HFF-Myc (cell line): ENCODE measurements around the gene ELMOD1.
A peak's percentile ranks its signal among the peaks of the same experiment; 100 is the strongest.

Experiments used
- DNase-seq: peaks from one replicate; pipeline ENCODE4 v3.0.0-alpha.2; 2011; ENCODE audit warnings: low read depth; ENCODE audit errors: extremely low read depth
- H3K4me3 ChIP-seq: replicated peaks from 2 replicates; pipeline ENCODE4 v1.5.1; 2011; ENCODE audit warnings: low read depth, mild to moderate bottlenecking, control low read depth, low read length
- TF ChIP-seq, protein P1 (sequence below): IDR thresholded peaks from 2 replicates; pipeline ENCODE4 v1.5.1; 2012; ENCODE audit warnings: mild to moderate bottlenecking, low read depth, low read length, control low read depth; ENCODE audit errors: missing control alignments

Gene ELMOD1

DNA sequence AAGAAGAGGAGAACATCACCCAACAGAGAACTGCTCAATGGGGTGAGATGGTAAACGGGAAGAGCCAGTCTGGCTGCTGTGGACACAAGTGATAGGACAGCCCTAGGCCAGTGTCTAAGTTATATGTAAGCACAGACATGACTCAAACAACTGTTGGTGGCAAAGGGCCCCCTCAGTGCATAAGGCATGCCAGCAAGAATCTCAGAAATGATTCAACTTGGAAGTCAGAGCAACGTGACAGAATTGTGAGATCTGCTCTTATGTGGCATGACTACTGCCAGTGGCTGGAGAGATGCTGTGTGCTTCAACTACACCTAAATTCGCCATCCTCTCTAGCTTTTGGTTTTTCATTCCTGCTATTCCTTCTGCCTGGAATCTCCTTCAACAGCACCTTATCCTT, 113.5 kb downstream of the ELMOD1 start:
- TF ChIP-seq, protein P1, sequence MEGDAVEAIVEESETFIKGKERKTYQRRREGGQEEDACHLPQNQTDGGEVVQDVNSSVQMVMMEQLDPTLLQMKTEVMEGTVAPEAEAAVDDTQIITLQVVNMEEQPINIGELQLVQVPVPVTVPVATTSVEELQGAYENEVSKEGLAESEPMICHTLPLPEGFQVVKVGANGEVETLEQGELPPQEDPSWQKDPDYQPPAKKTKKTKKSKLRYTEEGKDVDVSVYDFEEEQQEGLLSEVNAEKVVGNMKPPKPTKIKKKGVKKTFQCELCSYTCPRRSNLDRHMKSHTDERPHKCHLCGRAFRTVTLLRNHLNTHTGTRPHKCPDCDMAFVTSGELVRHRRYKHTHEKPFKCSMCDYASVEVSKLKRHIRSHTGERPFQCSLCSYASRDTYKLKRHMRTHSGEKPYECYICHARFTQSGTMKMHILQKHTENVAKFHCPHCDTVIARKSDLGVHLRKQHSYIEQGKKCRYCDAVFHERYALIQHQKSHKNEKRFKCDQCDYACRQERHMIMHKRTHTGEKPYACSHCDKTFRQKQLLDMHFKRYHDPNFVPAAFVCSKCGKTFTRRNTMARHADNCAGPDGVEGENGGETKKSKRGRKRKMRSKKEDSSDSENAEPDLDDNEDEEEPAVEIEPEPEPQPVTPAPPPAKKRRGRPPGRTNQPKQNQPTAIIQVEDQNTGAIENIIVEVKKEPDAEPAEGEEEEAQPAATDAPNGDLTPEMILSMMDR, result no peak
- DNase-seq, result no peak
- H3K4me3 ChIP-seq, result no peak overlapping the region

DNA sequence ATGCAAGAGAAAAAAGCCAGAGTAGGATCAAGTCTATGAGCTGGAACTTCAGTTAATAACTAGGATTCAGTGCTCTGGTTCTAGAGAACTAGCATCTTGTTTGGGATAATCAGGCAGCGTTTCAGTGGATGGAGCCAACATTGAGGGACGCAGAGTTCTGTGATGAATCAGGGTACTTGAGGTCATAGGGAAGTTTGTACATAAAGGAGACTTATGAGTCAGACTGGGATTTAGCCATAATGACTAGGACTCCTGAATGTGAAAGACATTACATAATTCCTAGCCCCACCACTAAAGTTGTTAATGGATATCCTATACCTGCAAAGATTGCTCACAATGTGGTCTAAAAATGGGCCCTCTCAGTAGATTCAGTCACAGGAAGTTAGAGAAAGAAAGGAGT, 114.1 kb downstream of the ELMOD1 start:
- TF ChIP-seq, protein P1, result no peak
- DNase-seq, result peak; percentile 46
- H3K4me3 ChIP-seq, result no peak overlapping the region

DNA sequence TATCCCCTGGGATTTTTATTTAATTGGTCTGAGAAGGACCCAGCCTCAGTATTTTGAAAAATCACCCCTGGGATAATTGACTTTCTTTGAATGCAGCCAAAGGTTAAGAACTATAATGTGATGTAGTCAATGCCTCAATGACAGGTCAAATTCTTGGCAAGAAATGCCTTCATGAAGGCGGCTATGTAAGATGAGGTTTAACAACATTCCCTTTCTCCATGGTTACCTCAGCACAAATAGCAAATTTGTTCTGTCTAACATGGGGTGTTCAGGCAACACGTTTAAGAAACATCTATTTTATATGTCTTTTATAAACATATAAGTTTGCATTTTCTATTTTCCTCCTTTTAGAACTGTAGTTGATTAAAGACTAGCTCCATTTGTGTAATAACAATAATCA, 115.6 kb downstream of the ELMOD1 start:
- no peak overlapping the region for H3K4me3 ChIP-seq
- TF ChIP-seq, protein P1, result no peak
- DNase-seq, result no peak

DNA sequence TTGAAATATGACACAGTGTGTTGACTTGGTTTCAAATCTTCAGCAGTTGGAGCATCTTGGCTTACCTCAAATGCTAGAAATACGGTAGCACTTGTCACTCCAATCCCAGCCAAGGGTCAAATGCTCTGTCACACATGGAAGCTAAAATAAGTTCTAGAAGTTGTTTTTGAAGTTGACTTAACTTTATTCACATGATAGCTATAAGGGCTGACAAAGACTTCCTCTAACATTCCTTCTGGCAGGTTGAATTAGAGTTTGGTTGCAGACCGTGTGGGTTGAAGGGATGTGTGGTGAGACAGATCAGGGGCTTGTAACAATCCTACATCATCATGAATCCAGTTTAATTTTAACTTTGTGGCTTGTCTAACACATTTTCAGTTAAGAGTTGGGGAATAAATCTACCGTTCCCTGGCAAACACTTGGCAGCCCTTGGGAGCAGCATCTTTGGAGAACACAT, 116.3 kb downstream of the ELMOD1 start:
- DNase-seq, result no peak
- TF ChIP-seq, protein P1, result no peak
- no peak overlapping the region for H3K4me3 ChIP-seq

DNA sequence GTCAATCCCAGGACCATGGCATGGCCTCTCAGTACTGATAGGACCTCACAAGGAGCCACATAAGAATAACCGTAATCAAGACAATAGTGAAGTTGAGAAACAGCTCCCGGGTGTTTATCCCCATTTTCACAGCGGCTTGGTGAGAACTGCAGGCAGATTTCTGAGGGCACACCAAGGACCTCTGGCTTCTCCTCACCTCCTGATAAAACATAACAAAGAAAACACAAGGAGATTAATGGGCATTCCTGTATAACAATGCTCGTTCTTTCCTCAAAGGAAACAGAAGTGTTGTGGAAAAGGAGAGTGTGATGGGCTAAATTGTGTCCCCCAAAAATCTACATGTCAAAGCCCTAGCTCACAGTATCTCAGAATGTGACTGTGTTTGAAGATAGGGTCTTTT, 116.9 kb downstream of the ELMOD1 start:
- no peak for DNase-seq
- TF ChIP-seq, protein P1, result no peak

DNA sequence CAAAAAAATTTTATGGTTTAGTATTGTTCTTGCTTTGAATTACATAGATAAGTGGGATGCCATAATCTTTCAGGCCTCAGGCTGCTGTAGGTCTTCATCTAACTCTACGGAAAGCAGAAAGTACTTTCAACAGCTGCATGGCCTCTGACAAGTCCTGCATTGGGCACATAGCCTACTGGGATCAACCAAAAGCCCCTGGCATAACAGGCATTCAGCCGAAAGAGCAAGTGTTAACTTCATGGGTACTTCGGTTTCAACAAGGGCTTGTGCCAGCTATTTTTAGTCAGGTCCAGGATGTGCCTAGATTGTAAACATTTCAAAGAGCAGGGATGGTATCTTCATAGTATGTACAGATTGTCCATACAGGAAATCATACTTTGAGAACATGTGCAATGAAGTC, 117.8 kb downstream of the ELMOD1 start:
- TF ChIP-seq, protein P1, result no peak
- no peak for DNase-seq
- H3K4me3 ChIP-seq, result no peak overlapping the region

More for the DNA sequence above, 116.9 kb downstream of the ELMOD1 start:
- H3K4me3 ChIP-seq, result no peak overlapping the region

DNA sequence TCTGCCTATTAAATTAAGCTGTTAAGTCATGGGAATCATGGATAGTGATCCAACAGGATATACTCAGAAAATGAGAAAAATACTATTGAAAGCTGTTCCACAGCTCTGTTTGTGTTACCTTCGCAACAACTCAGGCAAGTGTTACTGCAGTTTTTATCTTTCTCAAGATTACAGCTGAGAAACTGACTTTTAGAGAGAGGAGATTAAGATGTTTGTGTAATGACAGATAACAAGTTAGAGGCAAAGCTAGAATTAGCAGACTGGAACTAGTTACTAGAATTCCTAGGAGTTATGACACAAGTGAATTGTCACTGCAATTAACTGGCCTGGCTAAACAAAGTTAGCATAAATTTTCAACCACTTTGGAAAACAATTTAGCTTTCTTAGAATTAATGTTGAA, 119.4 kb downstream of the ELMOD1 start:
- DNase-seq, result no peak
- TF ChIP-seq, protein P1, result no peak
- no peak overlapping the region for H3K4me3 ChIP-seq
